Measurements from ENCODE around the gene PFAS.

Gene PFAS

DNA sequence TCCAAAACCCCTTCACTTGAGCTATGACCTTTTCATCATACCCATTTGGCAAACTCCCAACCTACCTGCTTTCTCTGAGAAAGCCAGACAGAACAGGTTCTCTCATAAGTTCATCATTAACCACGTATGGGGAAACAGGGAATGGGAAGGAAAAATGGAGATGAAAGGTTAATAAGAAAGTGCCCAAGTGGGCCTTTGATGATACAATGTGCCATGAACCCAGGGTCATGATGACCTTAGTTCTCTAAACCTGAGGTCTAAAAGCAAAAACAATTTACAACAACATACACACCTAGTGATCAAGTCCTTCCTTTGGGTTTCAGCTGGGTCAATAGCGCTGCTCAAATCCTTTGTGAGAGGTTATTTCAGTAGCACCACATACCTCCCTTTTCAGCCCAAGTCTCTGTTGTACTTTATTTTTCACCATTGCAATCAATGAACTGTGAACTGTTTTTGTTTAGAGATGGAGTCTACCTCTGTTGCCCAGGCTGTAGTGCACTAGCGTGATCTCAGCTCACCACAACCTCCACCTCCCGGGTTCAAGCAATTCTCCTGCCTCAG is 24.9 kb downstream of the PFAS start:
- DNase-seq = no peak

- DNase-seq = no peak
These were observed 25.7 kb downstream of the PFAS start for GRCh38 chr17:8274816-8275215.

GRCh38 chr17:8275421-8276290 is 26.6 kb downstream of the PFAS start:
- DNase-seq = no peak

GRCh38 chr17:8277317-8277716 is 28.2 kb downstream of the PFAS start:
- DNase-seq = no peak

DNA sequence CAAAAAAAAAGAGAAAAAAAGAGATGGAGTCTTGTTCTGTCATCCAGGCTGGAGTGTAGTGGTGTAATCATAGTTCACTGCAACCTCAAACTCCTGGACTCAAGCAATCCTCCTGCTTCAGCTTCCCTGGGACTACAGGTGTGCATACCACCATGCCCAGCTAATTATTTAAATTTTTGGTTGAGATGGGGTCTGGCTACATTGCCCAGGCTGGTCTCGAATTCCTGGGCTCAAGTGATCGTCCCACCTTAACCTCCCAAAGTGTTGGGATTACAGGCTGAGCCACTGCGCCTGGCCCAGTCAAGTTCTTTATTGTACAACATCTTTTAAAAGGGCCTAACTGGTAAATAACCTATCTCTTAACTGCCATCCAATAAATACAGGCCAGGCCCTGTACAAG is 33.3 kb downstream of the PFAS start:
- DNase-seq = no peak

- no peak for DNase-seq
These were observed 34.3 kb downstream of the PFAS start for GRCh38 chr17:8283356-8283755.

DNA sequence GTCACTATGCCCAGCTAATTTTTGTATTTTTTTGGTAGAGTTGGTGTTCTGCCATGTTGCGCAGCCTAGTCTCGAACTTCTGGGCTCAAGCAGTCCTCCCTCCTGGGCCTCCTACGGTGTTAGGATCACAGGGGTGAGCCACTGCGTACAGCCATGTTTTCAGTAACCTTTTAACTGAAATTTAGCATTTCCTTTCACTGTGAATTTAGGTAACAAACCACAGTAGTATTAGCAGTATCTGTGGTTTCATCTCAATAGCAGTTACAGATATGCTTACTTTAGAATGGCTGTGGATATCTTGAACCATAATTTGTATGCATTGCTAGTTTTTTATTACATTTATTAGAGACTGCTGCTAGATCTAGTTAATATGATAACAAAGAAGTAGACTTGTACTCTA is 35.0 kb downstream of the PFAS start:
- no peak for DNase-seq

DNA sequence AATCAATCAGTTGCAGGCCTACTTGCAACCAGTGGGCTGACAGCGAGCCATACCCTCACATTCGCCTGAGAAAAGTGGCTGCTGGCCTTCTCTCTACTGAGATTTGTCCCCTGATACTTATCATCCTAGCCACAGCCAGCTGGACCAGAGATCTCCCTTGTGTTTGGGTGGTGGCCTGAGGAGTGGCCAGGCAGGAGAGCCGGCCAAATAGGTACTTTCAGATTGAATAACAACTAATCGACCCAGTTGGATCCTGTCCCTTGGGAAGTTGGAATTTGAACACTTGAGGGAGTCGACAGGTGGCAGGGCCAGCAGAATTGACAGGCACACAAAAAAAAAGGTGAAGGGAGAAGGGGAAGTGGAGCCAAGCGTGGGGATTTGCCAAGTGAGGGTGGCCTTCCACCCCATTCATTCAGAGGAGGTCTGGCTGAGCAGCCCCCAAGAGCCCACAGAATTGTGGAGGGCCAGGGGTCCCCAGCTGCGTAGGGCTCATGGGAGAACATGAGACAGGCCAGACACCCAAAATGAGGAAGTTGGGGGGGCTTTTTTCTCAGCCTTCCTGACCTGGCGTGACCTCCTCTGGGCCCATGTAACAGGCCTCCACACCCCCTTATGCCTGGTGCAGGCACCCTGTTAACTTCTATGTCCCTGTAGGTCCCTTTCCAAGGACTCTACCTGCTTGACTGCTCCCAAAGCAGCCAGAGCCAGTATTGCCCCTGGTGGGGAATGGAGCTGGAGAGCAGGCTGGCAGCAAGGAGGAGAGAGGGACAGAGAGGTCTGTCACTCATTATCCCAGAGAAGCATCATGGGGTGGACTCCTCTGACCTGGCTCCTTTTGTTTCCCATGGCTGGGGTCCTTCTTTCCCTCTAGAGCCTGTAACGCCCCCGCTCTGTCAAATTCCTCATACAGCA is 36.4 kb downstream of the PFAS start:
- DNase-seq = no peak

GRCh38 chr17:8287651-8288335 is 38.7 kb downstream of the PFAS start:
- DNase-seq = no peak

GRCh38 chr17:8288336-8289102 is 39.4 kb downstream of the PFAS start, which contains the start of gene RANGRF:
TSS of gene RANGRF (plus strand) at chr17:8288670. CDS start at chr17:8288789, 119 bp downstream.
- DNase-seq = no peak

GRCh38 chr17:8289103-8289397 is 40.0 kb downstream of the PFAS start:
- no peak for DNase-seq

DNA sequence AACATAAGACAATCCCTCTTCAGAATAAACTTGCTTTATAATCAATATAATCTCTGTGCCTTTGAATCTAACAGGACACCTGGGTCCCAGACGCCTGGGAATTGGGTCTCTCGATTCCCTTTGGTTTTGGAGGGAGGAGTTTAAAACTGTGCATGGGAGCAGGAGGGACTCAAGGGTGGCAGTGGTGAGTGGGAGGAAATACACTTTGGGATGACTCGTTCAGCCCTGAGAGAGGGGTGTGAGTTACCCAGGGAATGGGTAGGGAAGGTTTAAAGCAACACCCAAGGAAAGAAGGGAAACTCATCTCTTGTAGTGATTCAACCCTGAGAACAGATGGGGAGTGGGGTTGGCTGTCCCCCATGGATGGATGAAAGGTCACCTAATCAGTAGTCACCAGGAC is 41.0 kb downstream of the PFAS start:
- no peak for DNase-seq

DNA sequence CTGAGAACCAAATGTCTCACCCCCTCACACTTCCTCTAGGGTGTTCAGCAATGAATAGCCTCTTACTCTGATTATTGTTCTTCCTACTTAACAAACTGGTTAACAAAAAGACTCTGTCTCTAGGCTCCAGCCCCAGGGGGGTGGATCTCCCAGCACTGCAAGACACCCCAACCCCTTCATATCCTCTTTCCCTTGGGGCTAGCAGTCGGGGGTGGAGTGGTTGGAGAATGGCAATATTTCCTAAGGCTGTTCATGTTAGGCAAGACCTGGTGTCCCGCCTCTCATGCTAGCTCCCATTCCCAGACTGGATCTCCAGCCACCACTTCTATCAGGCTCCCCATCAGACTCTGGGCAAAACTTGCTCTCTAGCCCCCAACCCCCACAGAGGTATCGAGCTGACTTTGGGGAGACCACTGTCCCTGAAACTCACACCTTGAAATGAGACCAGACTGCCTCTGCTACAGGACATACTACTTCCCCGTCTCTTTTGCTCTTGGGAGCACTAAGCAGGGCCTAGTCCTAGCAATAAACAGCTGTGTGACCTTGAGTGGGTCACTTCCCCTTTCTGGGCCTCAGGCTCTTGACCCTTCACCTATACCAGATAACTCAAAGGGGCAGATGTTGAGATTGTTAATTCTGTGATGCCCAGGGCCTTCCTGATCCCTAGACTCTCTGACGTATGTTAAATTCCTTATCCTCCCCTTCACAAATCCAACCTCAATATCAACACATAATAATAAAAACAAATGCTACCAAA is 43.7 kb downstream of the PFAS start:
- DNase-seq = no peak

DNA sequence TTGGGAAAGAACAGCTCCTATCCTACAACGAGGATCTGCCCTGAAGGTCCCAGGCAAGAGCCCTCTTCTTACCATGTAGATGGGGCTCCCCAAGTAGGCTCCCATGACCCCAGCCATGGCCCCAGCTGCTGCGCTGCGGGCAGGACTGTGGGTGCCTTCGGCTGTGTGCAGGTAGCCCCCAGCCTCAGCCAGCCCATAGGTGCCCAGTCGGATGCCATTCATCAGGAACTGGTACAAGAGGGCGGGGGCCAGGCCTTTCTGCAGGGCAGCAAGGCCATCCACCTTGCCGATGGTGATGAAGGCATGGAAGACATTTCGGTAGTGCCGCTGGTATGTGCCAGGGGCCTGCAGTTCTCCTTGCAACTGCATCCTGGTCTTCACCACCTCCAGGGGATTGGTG is 45.3 kb downstream of the PFAS start:
- DNase-seq = no peak

- no peak for DNase-seq
These were observed 45.8 kb downstream of the PFAS start for GRCh38 chr17:8294814-8295316.

DNA sequence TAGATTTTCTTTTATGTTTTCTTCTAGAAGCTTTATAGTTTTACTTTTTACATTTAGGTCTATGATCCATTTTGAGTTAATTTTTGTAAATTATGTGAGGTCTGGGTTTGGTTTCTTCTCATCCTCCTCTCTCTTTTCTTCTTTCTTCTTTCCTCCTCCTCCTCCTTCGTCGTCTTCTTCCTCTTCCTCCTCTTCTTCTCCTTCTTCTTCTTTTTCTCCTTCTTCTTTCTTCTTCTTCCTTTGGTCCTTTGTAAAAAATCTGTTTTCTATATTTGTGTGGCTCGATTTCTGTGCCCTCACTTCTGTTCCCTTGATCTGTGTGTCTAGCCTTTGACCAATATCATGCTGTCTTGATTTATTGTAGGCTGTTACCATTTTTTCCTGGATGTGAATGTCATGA is 51.1 kb downstream of the PFAS start:
- DNase-seq = no peak

DNA sequence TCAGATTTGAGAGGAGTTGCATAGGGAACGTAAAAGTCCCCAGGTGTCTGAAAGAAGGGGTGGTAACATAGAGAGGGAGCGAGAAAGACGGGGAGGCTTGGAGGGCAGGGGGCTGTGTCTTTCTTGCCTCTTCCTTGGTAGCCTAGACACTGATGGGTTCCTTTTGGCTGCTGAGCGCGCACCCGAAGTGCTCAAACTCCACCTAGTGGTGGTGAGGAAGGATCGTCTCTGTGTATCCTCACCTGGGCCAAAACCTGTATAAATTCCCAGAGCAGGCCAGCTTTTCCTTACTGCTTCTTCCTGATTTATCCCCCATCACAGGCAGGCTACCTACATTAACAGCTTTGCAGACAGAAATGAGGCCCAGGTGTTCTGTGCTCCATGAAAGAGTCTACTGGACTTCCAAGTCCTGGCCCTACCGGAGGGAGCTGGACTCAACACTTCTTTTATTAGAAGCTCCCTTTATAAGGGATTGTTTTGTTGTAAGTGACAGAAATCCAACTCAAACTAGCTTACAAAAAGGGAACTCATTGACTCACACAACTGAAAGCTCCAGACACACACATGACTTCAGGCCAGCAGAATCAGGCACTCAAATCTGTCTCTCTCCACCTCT is 51.6 kb downstream of the PFAS start:
- no peak for DNase-seq

- DNase-seq = no peak
These were observed 61.6 kb downstream of the PFAS start for GRCh38 chr17:8310601-8311123.

DNA sequence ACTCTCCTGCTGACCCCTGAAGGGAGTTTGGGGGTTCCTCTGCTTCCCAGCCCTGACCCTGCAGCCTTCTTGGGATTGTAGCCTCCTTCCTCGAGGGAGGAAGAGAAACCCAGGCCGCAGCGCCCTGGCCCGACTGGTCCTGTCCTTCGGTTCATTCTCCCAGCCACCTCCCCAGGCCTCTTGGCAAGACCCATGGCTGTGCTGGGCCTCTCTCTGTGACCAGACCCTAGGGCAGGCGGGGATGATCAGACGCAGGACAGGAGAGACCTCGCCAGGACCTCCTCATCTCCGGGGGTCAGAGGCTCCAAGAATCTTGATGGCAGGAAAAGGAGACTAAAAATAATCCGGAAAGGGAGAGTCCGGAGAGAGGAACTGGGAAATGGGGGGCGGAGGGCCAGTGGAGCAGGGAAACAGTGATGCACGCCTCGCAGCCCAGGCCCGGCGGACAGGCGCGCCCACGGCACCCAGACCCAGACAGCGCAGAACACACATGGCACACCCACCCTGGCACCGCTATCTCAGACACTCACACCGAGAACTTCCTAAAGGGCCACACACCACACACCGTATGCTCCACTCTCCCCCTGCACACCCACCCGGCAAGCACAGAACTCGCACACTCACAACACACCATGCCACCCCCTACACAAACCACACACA is 62.2 kb downstream of the PFAS start:
- DNase-seq = no peak

DNA sequence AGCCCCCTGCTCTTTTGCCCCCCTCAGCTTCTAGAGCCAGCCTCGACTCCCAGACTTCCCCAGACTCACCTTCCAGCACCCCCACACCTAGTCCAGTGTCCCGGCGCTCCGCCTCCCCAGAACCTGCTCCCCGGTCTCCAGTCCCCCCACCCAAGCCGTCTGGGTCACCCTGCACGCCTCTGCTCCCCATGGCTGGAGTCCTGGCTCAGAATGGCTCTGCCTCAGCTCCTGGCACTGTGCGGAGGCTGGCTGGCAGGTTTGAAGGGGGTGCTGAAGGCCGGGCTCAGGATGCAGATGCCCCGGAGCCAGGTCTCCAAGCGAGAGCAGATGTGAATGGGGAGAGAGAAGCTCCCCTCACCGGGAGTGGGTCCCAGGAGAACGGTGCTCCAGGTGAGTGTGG is 63.2 kb downstream of the PFAS start:
- no peak for DNase-seq

Measured in NCI-H2081 treated with DMSO at 0.1 percent for 48 hours (cell line).